CD14-positive monocyte (primary cell): Measurements from ENCODE around the gene WHRN. TPM values are rescaled to one million over a fixed set of nuclear protein-coding genes. Genes with fewer than 3 reads are reported as not detected.
A peak's percentile ranks its signal among the peaks of the same experiment; 100 is the strongest.

Source experiments
- DNase-seq, 3 donors: peaks; one replicate each; pipeline ENCODE4 v3.0.0-alpha.2; 2011 to 2022
- H2AFZ ChIP-seq: 2 replicates; pipeline ENCODE4 v1.6.0; 2012; ENCODE audit warnings: mild to moderate bottlenecking, low read depth, low read length, inconsistent platforms; ENCODE audit not compliant: insufficient read depth, poor library complexity, severe bottlenecking
- H3K27ac ChIP-seq, 2 donors: 1 replicate in 1 of 2; 2 replicates in 1 of 2; pipeline ENCODE4 v1.5.1; 2012 to 2013; ENCODE audit warnings: low read length in 2 of 2, control low read depth in 1 of 2, inconsistent platforms in 1 of 2, low read depth in 1 of 2, mild to moderate bottlenecking in 1 of 2
- H3K27me3 ChIP-seq, 2 donors: one replicate each; pipeline versions ENCODE4 v1.6.0 to v1.6.1; 2011 to 2013; ENCODE audit warnings: low read length in 2 of 2; ENCODE audit not compliant: control insufficient read depth in 2 of 2, insufficient read depth in 2 of 2
- H3K36me3 ChIP-seq, 2 donors: replicated peaks in 1 of 2; 1 replicate in 1 of 2; 2 replicates in 1 of 2; pipeline versions ENCODE4 v1.5.1 to v1.6.1; 2012 to 2013; ENCODE audit warnings: low read length in 2 of 2, control low read depth in 1 of 2, inconsistent platforms in 1 of 2, mild to moderate bottlenecking in 1 of 2; ENCODE audit not compliant: insufficient read depth in 2 of 2, control insufficient read depth in 1 of 2
- H3K4me1 ChIP-seq, 2 donors: 1 replicate in 1 of 2; 2 replicates in 1 of 2; pipeline versions ENCODE4 v1.5.1 to v1.6.1; 2012 to 2013; ENCODE audit warnings: low read length in 2 of 2, control low read depth in 1 of 2, inconsistent platforms in 1 of 2, mild to moderate bottlenecking in 1 of 2, moderate library complexity in 1 of 2; ENCODE audit not compliant: insufficient read depth in 2 of 2, control insufficient read depth in 1 of 2
- H3K4me2 ChIP-seq: replicated peaks from 2 replicates; pipeline ENCODE3; 2012; ENCODE audit warnings: low read length, moderate library complexity, mild to moderate bottlenecking; ENCODE audit not compliant: poor library complexity, severe bottlenecking; ENCODE audit errors: extremely low read depth
- H3K4me3 ChIP-seq, 3 experiments: fragments of 200-600 bp in 1 of 3; sonication (generic) in 1 of 3; replicated peaks in 1 of 3; 1 replicate in 2 of 3; 2 replicates in 1 of 3; pipeline ENCODE4 v1.5.1; 2011 to 2013; ENCODE audit warnings: low read length in 3 of 3, mild to moderate bottlenecking in 3 of 3, control low read depth in 2 of 3, low read depth in 2 of 3, inconsistent platforms in 1 of 3, moderate library complexity in 1 of 3
- H3K79me2 ChIP-seq: 2 replicates; pipeline ENCODE4 v1.6.0; 2012; ENCODE audit warnings: mild to moderate bottlenecking, control low read depth, inconsistent platforms, low read length, moderate library complexity; ENCODE audit not compliant: insufficient read depth
- H3K9ac ChIP-seq: 2 replicates; pipeline ENCODE4 v1.6.0; 2017; ENCODE audit warnings: low read length, mild to moderate bottlenecking; ENCODE audit not compliant: insufficient read depth, poor library complexity, severe bottlenecking
- H3K9me3 ChIP-seq, 2 donors: replicated peaks in 1 of 2; 1 replicate in 1 of 2; 2 replicates in 1 of 2; pipeline versions ENCODE4 v1.5.1 to v1.6.1; 2012 to 2013; ENCODE audit warnings: low read length in 2 of 2, control low read depth in 1 of 2; ENCODE audit not compliant: control insufficient read depth in 1 of 2, insufficient read depth in 1 of 2
- H4K20me1 ChIP-seq: 2 replicates; pipeline ENCODE4 v1.6.0; 2012; ENCODE audit warnings: mild to moderate bottlenecking, low read length, control low read depth, moderate library complexity; ENCODE audit not compliant: insufficient read depth
- H3K27ac Mint-ChIP-seq, 7 donors: one replicate each; pipeline ENCODE4 v1.8.0; 2020; ENCODE audit warnings: mild to moderate bottlenecking in 7 of 7, mixed read lengths in 7 of 7, moderate library complexity in 6 of 7, inconsistent platforms in 2 of 7
- H3K27me3 Mint-ChIP-seq, 3 donors: one replicate each; pipeline ENCODE4 v1.8.0; 2021 to 2022; ENCODE audit warnings: low read depth in 3 of 3, mild to moderate bottlenecking in 3 of 3, mixed read lengths in 3 of 3, moderate library complexity in 3 of 3, inconsistent platforms in 1 of 3
- H3K36me3 Mint-ChIP-seq, 2 donors: one replicate each; pipeline ENCODE4 v1.8.0; 2020; ENCODE audit warnings: mixed read lengths in 2 of 2, inconsistent platforms in 1 of 2, mild to moderate bottlenecking in 1 of 2
- H3K4me1 Mint-ChIP-seq: one replicate; pipeline ENCODE4 v1.8.0; 2020; ENCODE audit warnings: mild to moderate bottlenecking, mixed read lengths
- H3K4me3 Mint-ChIP-seq, 2 donors: one replicate each; pipeline ENCODE4 v1.8.0; 2020; ENCODE audit warnings: mild to moderate bottlenecking in 2 of 2, mixed read lengths in 2 of 2, moderate library complexity in 1 of 2
- H3K9me3 Mint-ChIP-seq, 7 donors: one replicate each; pipeline ENCODE4 v1.8.0; 2020 to 2022; ENCODE audit warnings: mixed read lengths in 7 of 7, mild to moderate bottlenecking in 6 of 7, moderate library complexity in 6 of 7, inconsistent platforms in 2 of 7
- WGBS: methylation state at CpG from one replicate; pipeline ENCODE4 v1.1.5; 2013; ENCODE audit warnings: missing lambda C conversion rate; ENCODE audit not compliant: insufficient coverage; 5-methylcytosine and 5-hydroxymethylcytosine counted together
- intact Hi-C, 2 donors: fragments of 100-400 bp; cut with micrococcal nuclease; formaldehyde crosslinking; loops; one replicate each; pipeline versions ENCODE4 v1.15.0 to v1.15.1; 2023
- polyA plus RNA-seq, 3 donors: library from polyadenylated mRNA; depleted of rRNA in 1 of 3; unstranded in 2 of 3; stranded (reverse) in 1 of 3; fragments of 300-500 nt in 2 of 3; fragments of >200 nt in 1 of 3; fragmentation: Illumina TruSeq in 2 of 3; gene quantifications; 1 replicate in 2 of 3; 2 replicates in 1 of 3; pipeline ENCODE4 v1.2.3, GENCODE V29; 2012 to 2021
- TF ChIP-seq, protein P1 (sequence below): fragments of 200-600 bp; IDR thresholded peaks from one replicate; pipeline ENCODE4 v1.8.0; 2022; ENCODE audit warnings: antibody characterized with exemption, mild to moderate bottlenecking

WHRN gene
- polyA plus RNA-seq, 3 donors = 0.13 to 0.59 (median 0.30) TPM

GRCh38 chr9:114549697-114550330, 44.5 kb upstream of the WHRN start:
- H2AFZ ChIP-seq = no peak overlapping the region
- Mint-ChIP-seq H3K27ac (peak overlapping the region in 4 of 7 donors; percentile 2 to 78 (median 56)), H3K4me1 (peaks cover 12% of the 10 kb centered on the region), H3K9me3 (peaks cover 0 to 6% (median 0%) of the 10 kb centered on the region in 7 donors), H3K27me3 (peaks cover 2 to 4% (median 4%) of the 10 kb centered on the region in 3 donors), H3K4me3 (no peak overlapping the region), H3K36me3 (no peaks in the 10 kb centered on the region)
- intact Hi-C loops = no loop called here
- no peak overlapping the region for H3K9ac ChIP-seq
- TF ChIP-seq, protein P1, sequence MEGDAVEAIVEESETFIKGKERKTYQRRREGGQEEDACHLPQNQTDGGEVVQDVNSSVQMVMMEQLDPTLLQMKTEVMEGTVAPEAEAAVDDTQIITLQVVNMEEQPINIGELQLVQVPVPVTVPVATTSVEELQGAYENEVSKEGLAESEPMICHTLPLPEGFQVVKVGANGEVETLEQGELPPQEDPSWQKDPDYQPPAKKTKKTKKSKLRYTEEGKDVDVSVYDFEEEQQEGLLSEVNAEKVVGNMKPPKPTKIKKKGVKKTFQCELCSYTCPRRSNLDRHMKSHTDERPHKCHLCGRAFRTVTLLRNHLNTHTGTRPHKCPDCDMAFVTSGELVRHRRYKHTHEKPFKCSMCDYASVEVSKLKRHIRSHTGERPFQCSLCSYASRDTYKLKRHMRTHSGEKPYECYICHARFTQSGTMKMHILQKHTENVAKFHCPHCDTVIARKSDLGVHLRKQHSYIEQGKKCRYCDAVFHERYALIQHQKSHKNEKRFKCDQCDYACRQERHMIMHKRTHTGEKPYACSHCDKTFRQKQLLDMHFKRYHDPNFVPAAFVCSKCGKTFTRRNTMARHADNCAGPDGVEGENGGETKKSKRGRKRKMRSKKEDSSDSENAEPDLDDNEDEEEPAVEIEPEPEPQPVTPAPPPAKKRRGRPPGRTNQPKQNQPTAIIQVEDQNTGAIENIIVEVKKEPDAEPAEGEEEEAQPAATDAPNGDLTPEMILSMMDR = no peak
- H3K4me3 ChIP-seq = no peak overlapping the region
- H3K4me1 ChIP-seq = no peaks in the 10 kb centered on the region
- no peaks in the 10 kb centered on the region for H3K27me3 ChIP-seq
- no peaks in the 10 kb centered on the region for H3K36me3 ChIP-seq
- H3K79me2 ChIP-seq = no peaks in the 10 kb centered on the region
- H4K20me1 ChIP-seq = no peaks in the 10 kb centered on the region
- no peak overlapping the region for H3K27ac ChIP-seq
- peak in 2 of 3 donors; percentile 25 to 27 for DNase-seq
- no peaks in the 10 kb centered on the region for H3K9me3 ChIP-seq
- H3K4me2 ChIP-seq = no peak overlapping the region
- WGBS = 85% methylated on average over 7 of the region's 9 CpGs

- no peak overlapping the region for H3K9ac ChIP-seq
- no peak for DNase-seq
- no peak overlapping the region for H3K27ac ChIP-seq
- peaks cover 8% of the 10 kb centered on the region for H3K4me1 Mint-ChIP-seq
- intact Hi-C loops = no loop called here
- TF ChIP-seq, protein P1 = no peak
- no peaks in the 10 kb centered on the region for H3K9me3 ChIP-seq
- no peaks in the 10 kb centered on the region for H3K79me2 ChIP-seq
- H3K4me1 ChIP-seq = no peaks in the 10 kb centered on the region
- no peaks in the 10 kb centered on the region for H3K36me3 Mint-ChIP-seq
- H2AFZ ChIP-seq = no peak overlapping the region
- no peak overlapping the region for H3K27ac Mint-ChIP-seq
- peaks cover 0 to 6% (median 0%) of the 10 kb centered on the region in 7 donors for H3K9me3 Mint-ChIP-seq
- no peak overlapping the region for H3K4me2 ChIP-seq
- H3K36me3 ChIP-seq = no peaks in the 10 kb centered on the region
- no peak overlapping the region for H3K4me3 ChIP-seq
- H4K20me1 ChIP-seq = no peaks in the 10 kb centered on the region
- peaks cover 0 to 6% (median 6%) of the 10 kb centered on the region in 3 donors for H3K27me3 Mint-ChIP-seq
- H3K27me3 ChIP-seq = no peaks in the 10 kb centered on the region
- no peak overlapping the region for H3K4me3 Mint-ChIP-seq
These were observed 41.6 kb upstream of the WHRN start for GRCh38 chr9:114546851-114547250.
